HG03139 (cell line): Measurements from ENCODE around the gene INSIG2.

Experiments
- ATAC-seq: cut with Tn5 transposase; IDR thresholded peaks from one replicate; pipeline ENCODE4 v1.9.1; 2021; ENCODE audit not compliant: unreplicated experiment

Gene INSIG2

GRCh38 chr2:118097657-118098056 lies 9.4 kb downstream of the INSIG2 start:
- no peak for ATAC-seq

- ATAC-seq, result no peak
These were observed 10.2 kb downstream of the INSIG2 start for GRCh38 chr2:118098307-118099030.

- ATAC-seq, result no peak
These were observed 14.3 kb downstream of the INSIG2 start for GRCh38 chr2:118102433-118103082.

GRCh38 chr2:118103951-118104940 lies 16.0 kb downstream of the INSIG2 start:
- ATAC-seq, result peak; percentile 96

- ATAC-seq, result no peak
These were observed 17.2 kb downstream of the INSIG2 start for GRCh38 chr2:118105497-118105896.

GRCh38 chr2:118106926-118107325 lies 18.7 kb downstream of the INSIG2 start:
- no peak for ATAC-seq

GRCh38 chr2:118110310-118110709 lies 22.0 kb downstream of the INSIG2 start:
- no peak for ATAC-seq

- ATAC-seq, result no peak
These were observed 22.7 kb downstream of the INSIG2 start for GRCh38 chr2:118110991-118111390.

GRCh38 chr2:118112771-118113334 lies 24.6 kb downstream of the INSIG2 start:
- ATAC-seq, result no peak

- ATAC-seq, result no peak
These were observed 26.6 kb downstream of the INSIG2 start for GRCh38 chr2:118114863-118115262.

- ATAC-seq, result no peak
These were observed 27.5 kb downstream of the INSIG2 start for GRCh38 chr2:118115761-118116160.

GRCh38 chr2:118118479-118118878 lies 30.2 kb downstream of the INSIG2 start:
- no peak for ATAC-seq

GRCh38 chr2:118119158-118119727 lies 31.0 kb downstream of the INSIG2 start:
- no peak for ATAC-seq

- ATAC-seq, result no peak
These were observed 31.6 kb downstream of the INSIG2 start for GRCh38 chr2:118119761-118120400.

GRCh38 chr2:118120401-118120780 lies 32.1 kb downstream of the INSIG2 start:
- ATAC-seq, result no peak

- no peak for ATAC-seq
These were observed 32.8 kb downstream of the INSIG2 start for GRCh38 chr2:118121101-118121500.

GRCh38 chr2:118121986-118122524 lies 33.8 kb downstream of the INSIG2 start:
- no peak for ATAC-seq

GRCh38 chr2:118122594-118123281 lies 34.5 kb downstream of the INSIG2 start:
- ATAC-seq, result peak; percentile 90

GRCh38 chr2:118123561-118124232 lies 35.4 kb downstream of the INSIG2 start:
- no peak for ATAC-seq
